T-cell (primary cell): ENCODE data around the gene RPL35. TPM values are rescaled to one million over a fixed set of nuclear protein-coding genes. Genes with fewer than 3 reads are reported as not detected.
A peak's percentile ranks its signal among the peaks of the same experiment; 100 is the strongest.

Source experiments
- ATAC-seq, 4 experiments: fragments of 200-7000 bp in 3 of 4; fragments of 150-1000 bp in 1 of 4; cut with Tn5 transposase; replicated peaks in 1 of 4; 1 replicate in 3 of 4; 2 replicates in 1 of 4; pipeline ENCODE4 v1.10.0; 2021; ENCODE audit warnings: moderate library complexity in 3 of 4, mild to moderate bottlenecking in 2 of 4, moderate number of reproducible peaks in 1 of 4
- CTCF ChIA-PET, 2 donors: fragments of 300-600 bp; sonication (Branson Sonifier 250); formaldehyde crosslinking; loops; one replicate each; lab custom pipeline; 2022; ENCODE audit warnings: antibody characterized with exemption in 2 of 2; lab: Charles Lee
- POLR2A ChIA-PET, 2 donors: fragments of 300-600 bp; sonication (Branson Sonifier 250); formaldehyde crosslinking; loops; one replicate each; lab custom pipeline; 2022; ENCODE audit warnings: antibody characterized with exemption in 2 of 2; lab: Charles Lee
- DNase-seq, 35 experiments: peaks; one replicate each; pipeline versions ENCODE4 v3.0.0 to v3.0.0-alpha.2; 2013 to 2023
- H3K27ac ChIP-seq: one replicate; pipeline ENCODE4 v1.5.1; 2013; ENCODE audit warnings: low read length
- H3K27me3 ChIP-seq, 2 experiments: replicated peaks in 1 of 2; 1 replicate in 1 of 2; 2 replicates in 1 of 2; pipeline versions ENCODE4 v1.6.1 to v1.7.0; 2013; ENCODE audit warnings: low read length in 1 of 2, mixed read lengths in 1 of 2; ENCODE audit not compliant: control insufficient read depth in 2 of 2, insufficient read depth in 2 of 2; ENCODE audit errors: extremely low read depth in 1 of 2
- H3K36me3 ChIP-seq, 2 donors: 1 replicate in 1 of 2; 2 replicates in 1 of 2; pipeline versions ENCODE4 v1.6.1 to v1.7.0; 2013; ENCODE audit warnings: low read length in 1 of 2; ENCODE audit not compliant: control insufficient read depth in 2 of 2, insufficient read depth in 1 of 2; ENCODE audit errors: extremely low read depth in 1 of 2
- H3K4me1 ChIP-seq, 2 experiments: 1 replicate in 1 of 2; 2 replicates in 1 of 2; pipeline versions ENCODE4 v1.6.1 to v1.7.0; 2013; ENCODE audit warnings: low read length in 2 of 2, mixed read lengths in 1 of 2; ENCODE audit not compliant: insufficient read depth in 2 of 2, control insufficient read depth in 1 of 2; ENCODE audit errors: extremely low read depth in 1 of 2
- H3K4me3 ChIP-seq, 2 donors: 1 replicate in 1 of 2; 2 replicates in 1 of 2; pipeline versions ENCODE4 v1.5.1 to v1.7.0; 2013; ENCODE audit warnings: mild to moderate bottlenecking in 2 of 2, low read length in 1 of 2, moderate library complexity in 1 of 2; ENCODE audit not compliant: control insufficient read depth in 1 of 2; ENCODE audit errors: extremely low read depth in 1 of 2
- H3K9me3 ChIP-seq: 2 replicates; pipeline ENCODE4 v1.7.0; 2013
- H3K27ac Mint-ChIP-seq, 2 donors: one replicate each; pipeline ENCODE4 v1.8.0; 2020 to 2021; ENCODE audit warnings: mild to moderate bottlenecking in 2 of 2, mixed read lengths in 2 of 2
- H3K27me3 Mint-ChIP-seq, 2 donors: one replicate each; pipeline ENCODE4 v1.8.0; 2021 to 2022; ENCODE audit warnings: mixed read lengths in 2 of 2
- H3K36me3 Mint-ChIP-seq: one replicate; pipeline ENCODE4 v1.8.0; 2021; ENCODE audit warnings: mixed read lengths
- H3K4me1 Mint-ChIP-seq, 3 donors: one replicate each; pipeline ENCODE4 v1.8.0; 2020 to 2022; ENCODE audit warnings: mixed read lengths in 3 of 3, mild to moderate bottlenecking in 1 of 3
- H3K4me3 Mint-ChIP-seq, 3 donors: one replicate each; pipeline ENCODE4 v1.8.0; 2020 to 2022; ENCODE audit warnings: mild to moderate bottlenecking in 3 of 3, mixed read lengths in 3 of 3, moderate library complexity in 3 of 3
- H3K9me3 Mint-ChIP-seq, 3 donors: one replicate each; pipeline ENCODE4 v1.8.0; 2020 to 2022; ENCODE audit warnings: mixed read lengths in 3 of 3
- WGBS: methylation state at CpG from one replicate; pipeline ENCODE4 v1.1.5; 2013; ENCODE audit warnings: missing lambda C conversion rate; ENCODE audit not compliant: insufficient coverage; 5-methylcytosine and 5-hydroxymethylcytosine counted together
- total RNA-seq, 35 experiments: library from RNA in 6 of 35; stranded (reverse) in 6 of 35; fragments of 120-200 nt in 1 of 35; gene quantifications; one replicate each; pipeline versions ENCODE4 v1.2.1 to v1.2.4 and lab custom pipeline; 2013 to 2026

Gene RPL35
- total RNA-seq, 5 donors from 2014 or later (not counting 1 experiment from before 2014, with no cell fraction given), result 1,564 to 1,845 (median 1,785) TPM

- CTCF ChIA-PET, result no interaction called here
- no peak overlapping the region for H3K4me3 Mint-ChIP-seq
- no peaks in the 10 kb centered on the region for H3K27me3 Mint-ChIP-seq
- ATAC-seq (peak in 1 of 4 experiments; percentile 6), DNase-seq (no peak)
- H3K27ac Mint-ChIP-seq, result no peak overlapping the region
- no peak overlapping the region for H3K27ac ChIP-seq
- peaks cover 16 to 40% (median 34%) of the 10 kb centered on the region in 3 donors for H3K4me1 Mint-ChIP-seq
- POLR2A ChIA-PET, result no interaction called here
- no peak overlapping the region for H3K4me3 ChIP-seq
- peaks cover 8 to 41% of the 10 kb centered on the region in 2 donors for H3K36me3 ChIP-seq
- 76% methylated on average over 12 of the region's 16 CpGs for WGBS
- H3K27me3 ChIP-seq, result peaks cover 0 to 8% of the 10 kb centered on the region in 2 experiments
- peaks cover 30% of the 10 kb centered on the region for H3K36me3 Mint-ChIP-seq
- H3K4me1 ChIP-seq, result peaks cover 10 to 47% of the 10 kb centered on the region in 2 experiments
- no peaks in the 10 kb centered on the region for H3K9me3 Mint-ChIP-seq
- no peaks in the 10 kb centered on the region for H3K9me3 ChIP-seq
Observed at GRCh38 chr9:124855944-124856765, 5.6 kb downstream of the RPL35 start.

DNA sequence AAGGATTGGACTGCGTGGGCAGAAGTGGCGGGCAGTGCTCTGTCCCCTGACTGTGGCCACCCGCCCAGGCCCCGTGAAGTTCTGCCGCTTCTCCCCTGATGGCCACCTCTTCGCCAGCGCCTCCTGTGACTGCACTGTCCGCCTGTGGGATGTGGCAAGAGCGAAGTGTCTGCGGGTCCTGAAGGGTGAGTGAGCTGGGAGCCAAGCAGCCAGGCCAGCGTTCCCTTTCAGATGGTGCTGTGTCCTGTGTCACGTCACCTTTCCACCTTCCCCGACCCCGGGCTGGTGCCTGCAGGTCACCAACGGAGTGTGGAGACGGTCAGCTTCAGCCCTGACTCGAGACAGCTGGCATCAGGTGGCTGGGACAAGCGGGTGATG lies 6.2 kb downstream of the RPL35 start:
- H3K9me3 Mint-ChIP-seq, result no peaks in the 10 kb centered on the region
- peaks cover 8 to 35% of the 10 kb centered on the region in 2 donors for H3K36me3 ChIP-seq
- peaks cover 28% of the 10 kb centered on the region for H3K36me3 Mint-ChIP-seq
- no peak overlapping the region for H3K4me3 ChIP-seq
- 84% methylated on average over 17 of the region's 18 CpGs for WGBS
- peaks cover 0 to 8% of the 10 kb centered on the region in 2 experiments for H3K27me3 ChIP-seq
- CTCF ChIA-PET, result no interaction called here
- no peak overlapping the region for H3K27ac Mint-ChIP-seq
- ATAC-seq (no peak), DNase-seq (no peak)
- H3K27me3 Mint-ChIP-seq, result no peaks in the 10 kb centered on the region
- no peak overlapping the region for H3K27ac ChIP-seq
- H3K9me3 ChIP-seq, result no peaks in the 10 kb centered on the region
- H3K4me1 ChIP-seq, result peaks cover 4 to 41% of the 10 kb centered on the region in 2 experiments
- no peak overlapping the region for H3K4me3 Mint-ChIP-seq
- POLR2A ChIA-PET, result no interaction called here
- H3K4me1 Mint-ChIP-seq, result peaks cover 15 to 35% (median 28%) of the 10 kb centered on the region in 3 donors

GRCh38 chr9:124854822-124855221 lies 6.9 kb downstream of the RPL35 start:
- Mint-ChIP-seq H3K4me1 (peaks cover 7 to 28% (median 21%) of the 10 kb centered on the region in 3 donors), H3K36me3 (peaks cover 21% of the 10 kb centered on the region), H3K27ac (peak overlapping the region; percentile 11 to 29), H3K27me3 (peaks cover 3% of the 10 kb centered on the region in 2 donors), H3K4me3 (no peak overlapping the region), H3K9me3 (no peaks in the 10 kb centered on the region)
- peaks cover 0 to 11% of the 10 kb centered on the region in 2 experiments for H3K27me3 ChIP-seq
- CTCF ChIA-PET, result interaction anchor here (0.6 kb wide), 2 partner anchors 301 to 351 kb away, joined by 3 read pairs; no protein-coding TSS in a partner anchor
- ATAC-seq, result no peak
- H3K27ac ChIP-seq, result no peak overlapping the region
- POLR2A ChIA-PET, result no interaction called here
- H3K4me3 ChIP-seq, result no peak overlapping the region
- WGBS, result 87% methylated on average over 4 of the region's 7 CpGs
- H3K4me1 ChIP-seq, result peaks cover 0 to 34% of the 10 kb centered on the region in 2 experiments
- DNase-seq, result no peak
- peaks cover 4 to 28% of the 10 kb centered on the region in 2 donors for H3K36me3 ChIP-seq
- H3K9me3 ChIP-seq, result no peaks in the 10 kb centered on the region

- H3K4me1 ChIP-seq, result peaks cover 0 to 27% of the 10 kb centered on the region in 2 experiments
- H3K4me3 Mint-ChIP-seq, result no peak overlapping the region
- peaks cover 16% of the 10 kb centered on the region for H3K36me3 Mint-ChIP-seq
- no peaks in the 10 kb centered on the region for H3K9me3 ChIP-seq
- peaks cover 0 to 11% of the 10 kb centered on the region in 2 experiments for H3K27me3 ChIP-seq
- H3K36me3 ChIP-seq, result peaks cover 4 to 21% of the 10 kb centered on the region in 2 donors
- H3K27ac Mint-ChIP-seq, result peak overlapping the region in 1 of 2 donors; percentile 45
- ChIA-PET POLR2A (no interaction called here), CTCF (interaction anchor here (0.5 to 2.7 kb wide), 5 partner anchors 8 to 80 kb away, joined by 3 to 14 read pairs (median 7); partner anchors contain the start of genes ARPC5L (in 1 of the 2) and OLFML2A (in 1 of the 2))
- H3K27ac ChIP-seq, result peak overlapping the region; percentile 69
- DNase-seq (no peak), ATAC-seq (no peak)
- WGBS, result 88% methylated on average over 3 of the region's 8 CpGs
- no peaks in the 10 kb centered on the region for H3K9me3 Mint-ChIP-seq
- peaks cover 6 to 21% (median 16%) of the 10 kb centered on the region in 3 donors for H3K4me1 Mint-ChIP-seq
- peaks cover 4 to 5% of the 10 kb centered on the region in 2 donors for H3K27me3 Mint-ChIP-seq
- no peak overlapping the region for H3K4me3 ChIP-seq
Observed at GRCh38 chr9:124854161-124854560, 7.6 kb downstream of the RPL35 start.

GRCh38 chr9:124853605-124854143 lies 8.1 kb downstream of the RPL35 start:
- Mint-ChIP-seq H3K4me1 (peaks cover 6 to 20% (median 13%) of the 10 kb centered on the region in 3 donors), H3K4me3 (peak overlapping the region in 2 of 3 donors; percentile 62 to 66), H3K36me3 (peaks cover 11% of the 10 kb centered on the region), H3K27me3 (peaks cover 4 to 5% of the 10 kb centered on the region in 2 donors), H3K27ac (peak overlapping the region in 1 of 2 donors; percentile 45), H3K9me3 (no peaks in the 10 kb centered on the region)
- Histone ChIP-seq H3K27me3 (peaks cover 0 to 12% of the 10 kb centered on the region in 2 experiments), H3K4me1 (peaks cover 0 to 23% of the 10 kb centered on the region in 2 experiments), H3K36me3 (peaks cover 4 to 16% of the 10 kb centered on the region in 2 donors), H3K27ac (peak overlapping the region; percentile 69), H3K9me3 (no peaks in the 10 kb centered on the region), H3K4me3 (no peak overlapping the region)
- DNase-seq (peak in 2 of 35 experiments; percentile 15 to 32), ATAC-seq (peak in 3 of 4 experiments; percentile 8 to 13 (median 8))
- ChIA-PET CTCF (interaction anchor here (0.5 to 2.7 kb wide), 9 partner anchors 7 to 85 kb away, joined by 3 to 14 read pairs (median 7); partner anchors contain the start of genes ARPC5L (in 1 of the 2) and OLFML2A (in 1 of the 2)), POLR2A (interaction anchor here in 1 of 2 donors (0.6 kb wide), 1 partner anchor 32 kb away, joined by 3 read pairs; no protein-coding TSS in a partner anchor)
- 74% methylated on average over 7 of the region's 11 CpGs for WGBS
